ENCODE data around the gene RSRC2. TPM values are rescaled to one million over a fixed set of nuclear protein-coding genes. Genes with fewer than 3 reads are reported as not detected.
"Not testable (repeated sequence)": the region's sequence is repeated elsewhere in the genome, so short reads cannot be mapped to it uniquely, and the experiment has no call there.

The RSRC2 gene
- total RNA-seq, 1 donor from 2014 or later, result 37.1 TPM

GRCh38 chr12:122519418-122519817, 7.3 kb downstream of the RSRC2 start:
- no peaks in the 10 kb centered on the region for H3K9me3 ChIP-seq (ENCODE audit: control insufficient read depth in 3 of 3, low read length in 3 of 3)
- no peak overlapping the region for H3K4me3 ChIP-seq (ENCODE audit: low read length in 3 of 3)
- H3K27ac ChIP-seq (ENCODE audit: low read depth, low read length), result no peak overlapping the region
- H3K27me3 ChIP-seq (ENCODE audit: control insufficient read depth in 3 of 3, insufficient read depth in 3 of 3, low read length in 3 of 3), result no peaks in the 10 kb centered on the region
- H3K4me1 ChIP-seq (ENCODE audit: control insufficient read depth in 3 of 3, insufficient read depth in 3 of 3, low read length in 3 of 3), result peaks cover 14 to 22% (median 16%) of the 10 kb centered on the region in 3 donors
- H3K36me3 ChIP-seq (ENCODE audit: control insufficient read depth in 3 of 3, insufficient read depth in 3 of 3, low read length in 3 of 3), result peaks cover 49 to 71% (median 67%) of the 10 kb centered on the region in 3 donors
- H3K9ac ChIP-seq (ENCODE audit: low read depth in 1 of 3, low read length in 3 of 3), result no peak overlapping the region

- Histone ChIP-seq H3K4me1 (ENCODE audit: control insufficient read depth in 3 of 3, insufficient read depth in 3 of 3, low read length in 3 of 3) (peaks cover 9 to 17% (median 11%) of the 10 kb centered on the region in 3 donors), H3K9me3 (ENCODE audit: control insufficient read depth in 3 of 3, low read length in 3 of 3) (no peaks in the 10 kb centered on the region), H3K27me3 (ENCODE audit: control insufficient read depth in 3 of 3, insufficient read depth in 3 of 3, low read length in 3 of 3) (no peaks in the 10 kb centered on the region), H3K36me3 (ENCODE audit: control insufficient read depth in 3 of 3, insufficient read depth in 3 of 3, low read length in 3 of 3) (peaks cover 50 to 71% (median 69%) of the 10 kb centered on the region in 3 donors), H3K4me3 (ENCODE audit: low read length in 3 of 3) (no peak overlapping the region), H3K9ac (ENCODE audit: low read depth in 1 of 3, low read length in 3 of 3) (no peak overlapping the region), H3K27ac (ENCODE audit: low read depth, low read length) (no peak overlapping the region)
Observed at GRCh38 chr12:122518908-122519307, 7.8 kb downstream of the RSRC2 start.

- H3K9ac ChIP-seq (ENCODE audit: low read depth in 1 of 3, low read length in 3 of 3), result no peak overlapping the region
- no peaks in the 10 kb centered on the region for H3K9me3 ChIP-seq (ENCODE audit: control insufficient read depth in 3 of 3, low read length in 3 of 3)
- no peaks in the 10 kb centered on the region for H3K27me3 ChIP-seq (ENCODE audit: control insufficient read depth in 3 of 3, insufficient read depth in 3 of 3, low read length in 3 of 3)
- peaks cover 0 to 8% (median 2%) of the 10 kb centered on the region in 3 donors for H3K4me1 ChIP-seq (ENCODE audit: control insufficient read depth in 3 of 3, insufficient read depth in 3 of 3, low read length in 3 of 3)
- H3K4me3 ChIP-seq (ENCODE audit: low read length in 3 of 3), result no peak overlapping the region
- no peak overlapping the region for H3K27ac ChIP-seq (ENCODE audit: low read depth, low read length)
- peaks cover 55 to 77% (median 76%) of the 10 kb centered on the region in 3 donors for H3K36me3 ChIP-seq (ENCODE audit: control insufficient read depth in 3 of 3, insufficient read depth in 3 of 3, low read length in 3 of 3)
Observed at GRCh38 chr12:122517877-122518276, 8.9 kb downstream of the RSRC2 start.

GRCh38 chr12:122516544-122517361, 10.0 kb downstream of the RSRC2 start:
- Histone ChIP-seq H3K36me3 (ENCODE audit: control insufficient read depth in 3 of 3, insufficient read depth in 3 of 3, low read length in 3 of 3) (peaks cover 63 to 82% (median 82%) of the 10 kb centered on the region in 3 donors), H3K27me3 (ENCODE audit: control insufficient read depth in 3 of 3, insufficient read depth in 3 of 3, low read length in 3 of 3) (no peaks in the 10 kb centered on the region), H3K4me1 (ENCODE audit: control insufficient read depth in 3 of 3, insufficient read depth in 3 of 3, low read length in 3 of 3) (no peaks in the 10 kb centered on the region), H3K27ac (ENCODE audit: low read depth, low read length) (no peak overlapping the region), H3K4me3 (ENCODE audit: low read length in 3 of 3) (no peak overlapping the region), H3K9ac (ENCODE audit: low read depth in 1 of 3, low read length in 3 of 3) (no peak overlapping the region), H3K9me3 (ENCODE audit: control insufficient read depth in 3 of 3, low read length in 3 of 3) (no peaks in the 10 kb centered on the region)

GRCh38 chr12:122515275-122515674, 11.5 kb downstream of the RSRC2 start:
- no peaks in the 10 kb centered on the region for H3K9me3 ChIP-seq (ENCODE audit: control insufficient read depth in 3 of 3, low read length in 3 of 3)
- no peak overlapping the region for H3K9ac ChIP-seq (ENCODE audit: low read depth in 1 of 3, low read length in 3 of 3)
- H3K27ac ChIP-seq (ENCODE audit: low read depth, low read length), result no peak overlapping the region
- peaks cover 68 to 81% (median 75%) of the 10 kb centered on the region in 3 donors for H3K36me3 ChIP-seq (ENCODE audit: control insufficient read depth in 3 of 3, insufficient read depth in 3 of 3, low read length in 3 of 3)
- no peaks in the 10 kb centered on the region for H3K4me1 ChIP-seq (ENCODE audit: control insufficient read depth in 3 of 3, insufficient read depth in 3 of 3, low read length in 3 of 3)
- H3K4me3 ChIP-seq (ENCODE audit: low read length in 3 of 3), result no peak overlapping the region
- no peaks in the 10 kb centered on the region for H3K27me3 ChIP-seq (ENCODE audit: control insufficient read depth in 3 of 3, insufficient read depth in 3 of 3, low read length in 3 of 3)

GRCh38 chr12:122513660-122514059, 13.1 kb downstream of the RSRC2 start:
- no peaks in the 10 kb centered on the region for H3K27me3 ChIP-seq (ENCODE audit: control insufficient read depth in 3 of 3, insufficient read depth in 3 of 3, low read length in 3 of 3)
- peaks cover 77 to 80% (median 78%) of the 10 kb centered on the region in 3 donors for H3K36me3 ChIP-seq (ENCODE audit: control insufficient read depth in 3 of 3, insufficient read depth in 3 of 3, low read length in 3 of 3)
- H3K9me3 ChIP-seq (ENCODE audit: control insufficient read depth in 3 of 3, low read length in 3 of 3), result no peaks in the 10 kb centered on the region
- no peaks in the 10 kb centered on the region for H3K4me1 ChIP-seq (ENCODE audit: control insufficient read depth in 3 of 3, insufficient read depth in 3 of 3, low read length in 3 of 3)
- H3K4me3 ChIP-seq (ENCODE audit: low read length in 3 of 3), result no peak overlapping the region
- no peak overlapping the region for H3K27ac ChIP-seq (ENCODE audit: low read depth, low read length)
- no peak overlapping the region for H3K9ac ChIP-seq (ENCODE audit: low read depth in 1 of 3, low read length in 3 of 3)

- not testable (repeated sequence) for H3K27me3 ChIP-seq (ENCODE audit: control insufficient read depth in 3 of 3, insufficient read depth in 3 of 3, low read length in 3 of 3); H3K9ac ChIP-seq (ENCODE audit: low read depth in 1 of 3, low read length in 3 of 3); H3K4me1 ChIP-seq (ENCODE audit: control insufficient read depth in 3 of 3, insufficient read depth in 3 of 3, low read length in 3 of 3); H3K9me3 ChIP-seq (ENCODE audit: control insufficient read depth in 3 of 3, low read length in 3 of 3); H3K27ac ChIP-seq (ENCODE audit: low read depth, low read length); H3K4me3 ChIP-seq (ENCODE audit: low read length in 3 of 3)
- peaks cover 76 to 81% (median 79%) of the 10 kb centered on the region in 3 donors for H3K36me3 ChIP-seq (ENCODE audit: control insufficient read depth in 3 of 3, insufficient read depth in 3 of 3, low read length in 3 of 3)
Observed at GRCh38 chr12:122513028-122513427, 13.7 kb downstream of the RSRC2 start.

GRCh38 chr12:122508163-122508562, 18.6 kb downstream of the RSRC2 start:
- Histone ChIP-seq H3K4me1 (ENCODE audit: control insufficient read depth in 3 of 3, insufficient read depth in 3 of 3, low read length in 3 of 3) (no peaks in the 10 kb centered on the region), H3K4me3 (ENCODE audit: low read length in 3 of 3) (no peak overlapping the region), H3K27ac (ENCODE audit: low read depth, low read length) (no peak overlapping the region), H3K9ac (ENCODE audit: low read depth in 1 of 3, low read length in 3 of 3) (no peak overlapping the region), H3K9me3 (ENCODE audit: control insufficient read depth in 3 of 3, low read length in 3 of 3) (no peaks in the 10 kb centered on the region), H3K36me3 (ENCODE audit: control insufficient read depth in 3 of 3, insufficient read depth in 3 of 3, low read length in 3 of 3) (peaks cover 77 to 85% (median 81%) of the 10 kb centered on the region in 3 donors), H3K27me3 (ENCODE audit: control insufficient read depth in 3 of 3, insufficient read depth in 3 of 3, low read length in 3 of 3) (no peaks in the 10 kb centered on the region)

GRCh38 chr12:122506393-122506938, 20.3 kb downstream of the RSRC2 start:
- no peak overlapping the region for H3K27ac ChIP-seq (ENCODE audit: low read depth, low read length)
- H3K36me3 ChIP-seq (ENCODE audit: control insufficient read depth in 3 of 3, insufficient read depth in 3 of 3, low read length in 3 of 3), result peaks cover 66 to 80% (median 73%) of the 10 kb centered on the region in 3 donors
- H3K4me1 ChIP-seq (ENCODE audit: control insufficient read depth in 3 of 3, insufficient read depth in 3 of 3, low read length in 3 of 3), result peaks cover 0 to 2% (median 0%) of the 10 kb centered on the region in 3 donors
- H3K9ac ChIP-seq (ENCODE audit: low read depth in 1 of 3, low read length in 3 of 3), result no peak overlapping the region
- no peaks in the 10 kb centered on the region for H3K27me3 ChIP-seq (ENCODE audit: control insufficient read depth in 3 of 3, insufficient read depth in 3 of 3, low read length in 3 of 3)
- H3K4me3 ChIP-seq (ENCODE audit: low read length in 3 of 3), result no peak overlapping the region
- H3K9me3 ChIP-seq (ENCODE audit: control insufficient read depth in 3 of 3, low read length in 3 of 3), result no peaks in the 10 kb centered on the region

GRCh38 chr12:122505419-122506051, 21.2 kb downstream of the RSRC2 start:
- H3K36me3 ChIP-seq (ENCODE audit: control insufficient read depth in 3 of 3, insufficient read depth in 3 of 3, low read length in 3 of 3), result peaks cover 59 to 72% (median 69%) of the 10 kb centered on the region in 3 donors
- no peak overlapping the region for H3K27ac ChIP-seq (ENCODE audit: low read depth, low read length)
- peaks cover 5 to 7% (median 6%) of the 10 kb centered on the region in 3 donors for H3K4me1 ChIP-seq (ENCODE audit: control insufficient read depth in 3 of 3, insufficient read depth in 3 of 3, low read length in 3 of 3)
- no peaks in the 10 kb centered on the region for H3K27me3 ChIP-seq (ENCODE audit: control insufficient read depth in 3 of 3, insufficient read depth in 3 of 3, low read length in 3 of 3)
- H3K4me3 ChIP-seq (ENCODE audit: low read length in 3 of 3), result no peak overlapping the region
- H3K9me3 ChIP-seq (ENCODE audit: control insufficient read depth in 3 of 3, low read length in 3 of 3), result no peaks in the 10 kb centered on the region
- H3K9ac ChIP-seq (ENCODE audit: low read depth in 1 of 3, low read length in 3 of 3), result no peak overlapping the region
